ENCODE measurements around the gene KRT36.
A peak's percentile ranks its signal among the peaks of the same experiment; 100 is the strongest.

KRT36 gene

GRCh38 chr17:41523225-41523593, 33.5 kb upstream of the KRT36 start:
- Histone ChIP-seq H3K36me3 (ENCODE audit: low read depth) (peaks cover 6% of the 10 kb centered on the region), H3K9me3 (ENCODE audit: severe bottlenecking) (no peaks in the 10 kb centered on the region), H3K4me3 (ENCODE audit: severe bottlenecking) (no peak overlapping the region), H3K27me3 (ENCODE audit: insufficient read depth, poor library complexity, severe bottlenecking) (no peaks in the 10 kb centered on the region), H3K4me1 (ENCODE audit: insufficient read depth, poor library complexity, severe bottlenecking) (peaks cover 57% of the 10 kb centered on the region), H3K27ac (ENCODE audit: poor library complexity, severe bottlenecking) (peak overlapping the region; percentile 79)
- DNase-seq (ENCODE audit: low spot score): no peak
- ATAC-seq (ENCODE audit: low read depth): no peak
- TF ChIP-seq CTCF (IDR thresholded peaks at IDR 0.05; ENCODE audit: poor library complexity, severe bottlenecking): no peak

- Histone ChIP-seq H3K27me3 (ENCODE audit: insufficient read depth, poor library complexity, severe bottlenecking) (no peaks in the 10 kb centered on the region), H3K4me3 (ENCODE audit: severe bottlenecking) (no peak overlapping the region), H3K36me3 (ENCODE audit: low read depth) (peaks cover 6% of the 10 kb centered on the region), H3K9me3 (ENCODE audit: severe bottlenecking) (no peaks in the 10 kb centered on the region), H3K4me1 (ENCODE audit: insufficient read depth, poor library complexity, severe bottlenecking) (peaks cover 60% of the 10 kb centered on the region), H3K27ac (ENCODE audit: poor library complexity, severe bottlenecking) (peak overlapping the region; percentile 79)
- DNase-seq (ENCODE audit: low spot score) (no peak), ATAC-seq (ENCODE audit: low read depth) (no peak)
- TF ChIP-seq CTCF (IDR thresholded peaks at IDR 0.05; ENCODE audit: poor library complexity, severe bottlenecking): no peak
Observed at GRCh38 chr17:41522301-41523224, 32.9 kb upstream of the KRT36 start.

- Histone ChIP-seq H3K9me3 (ENCODE audit: severe bottlenecking) (no peaks in the 10 kb centered on the region), H3K27me3 (ENCODE audit: insufficient read depth, poor library complexity, severe bottlenecking) (no peaks in the 10 kb centered on the region), H3K4me3 (ENCODE audit: severe bottlenecking) (no peak overlapping the region), H3K27ac (ENCODE audit: poor library complexity, severe bottlenecking) (peak overlapping the region; percentile 79), H3K4me1 (ENCODE audit: insufficient read depth, poor library complexity, severe bottlenecking) (peaks cover 60% of the 10 kb centered on the region), H3K36me3 (ENCODE audit: low read depth) (peaks cover 2% of the 10 kb centered on the region)
- TF ChIP-seq CTCF (IDR thresholded peaks at IDR 0.05; ENCODE audit: poor library complexity, severe bottlenecking): peak; percentile 5
- DNase-seq (ENCODE audit: low spot score) (no peak), ATAC-seq (ENCODE audit: low read depth) (peak; percentile 50)
Observed at GRCh38 chr17:41521574-41522261, 32.0 kb upstream of the KRT36 start.

GRCh38 chr17:41520821-41521521, 31.3 kb upstream of the KRT36 start:
- peaks cover 60% of the 10 kb centered on the region for H3K4me1 ChIP-seq (ENCODE audit: insufficient read depth, poor library complexity, severe bottlenecking)
- no peaks in the 10 kb centered on the region for H3K27me3 ChIP-seq (ENCODE audit: insufficient read depth, poor library complexity, severe bottlenecking)
- no peaks in the 10 kb centered on the region for H3K9me3 ChIP-seq (ENCODE audit: severe bottlenecking)
- no peak overlapping the region for H3K4me3 ChIP-seq (ENCODE audit: severe bottlenecking)
- H3K36me3 ChIP-seq (ENCODE audit: low read depth): no peaks in the 10 kb centered on the region
- TF ChIP-seq CTCF (IDR thresholded peaks at IDR 0.05; ENCODE audit: poor library complexity, severe bottlenecking): no peak
- ATAC-seq (ENCODE audit: low read depth) (no peak), DNase-seq (ENCODE audit: low spot score) (no peak)
- H3K27ac ChIP-seq (ENCODE audit: poor library complexity, severe bottlenecking): peak overlapping the region; percentile 79
